Activated CD4-positive, alpha-beta T cell treated with anti-CD3 and anti-CD28 coated beads, Interleukin-2, Interleukin-6, amounts not matched to agents 100 ng/mL and 50 ng/mL, durations not matched to agents 16 hours and 8 hours (primary cell): ENCODE data around the gene TRIM9.

Experiments
- DNase-seq: peaks from one replicate; pipeline ENCODE4 v3.0.0-alpha.2; 2020

TRIM9 gene

GRCh38 chr14:51092965-51093364 lies 1.9 kb downstream of the TRIM9 start:
- DNase-seq: no peak

- DNase-seq: no peak
These were observed 5.6 kb downstream of the TRIM9 start for GRCh38 chr14:51089278-51089677.

GRCh38 chr14:51087031-51087441 lies 7.9 kb downstream of the TRIM9 start:
- DNase-seq: no peak

- DNase-seq: no peak
These were observed 8.9 kb downstream of the TRIM9 start for GRCh38 chr14:51086044-51086443.

GRCh38 chr14:51084962-51085361 lies 9.9 kb downstream of the TRIM9 start:
- DNase-seq: no peak

- DNase-seq: no peak
These were observed 10.4 kb downstream of the TRIM9 start for GRCh38 chr14:51084507-51084906.

- DNase-seq: no peak
These were observed 12.6 kb downstream of the TRIM9 start for GRCh38 chr14:51082349-51082748.

- DNase-seq: no peak
These were observed 13.2 kb downstream of the TRIM9 start for GRCh38 chr14:51081712-51082111.

GRCh38 chr14:51081209-51081608 lies 13.7 kb downstream of the TRIM9 start:
- DNase-seq: no peak

GRCh38 chr14:51080645-51081044 lies 14.3 kb downstream of the TRIM9 start:
- DNase-seq: no peak

- DNase-seq: no peak
These were observed 15.4 kb downstream of the TRIM9 start for GRCh38 chr14:51079489-51079888.

- DNase-seq: no peak
These were observed 15.8 kb downstream of the TRIM9 start for GRCh38 chr14:51079085-51079484.

- no peak for DNase-seq
These were observed 20.1 kb downstream of the TRIM9 start for GRCh38 chr14:51074701-51075385.

GRCh38 chr14:51073731-51074130 lies 21.2 kb downstream of the TRIM9 start:
- no peak for DNase-seq

- DNase-seq: no peak
These were observed 21.9 kb downstream of the TRIM9 start for GRCh38 chr14:51072976-51073375.

GRCh38 chr14:51071857-51072256 lies 23.0 kb downstream of the TRIM9 start:
- DNase-seq: no peak

- no peak for DNase-seq
These were observed 24.2 kb downstream of the TRIM9 start for GRCh38 chr14:51070726-51071125.

- no peak for DNase-seq
These were observed 25.9 kb downstream of the TRIM9 start for GRCh38 chr14:51069055-51069454.

- no peak for DNase-seq
These were observed 26.6 kb downstream of the TRIM9 start for GRCh38 chr14:51068268-51068667.

GRCh38 chr14:51067295-51067694 lies 27.6 kb downstream of the TRIM9 start:
- no peak for DNase-seq

GRCh38 chr14:51066576-51066975 lies 28.3 kb downstream of the TRIM9 start:
- no peak for DNase-seq

- DNase-seq: no peak
These were observed 35.9 kb downstream of the TRIM9 start for GRCh38 chr14:51059032-51059431.

GRCh38 chr14:51058382-51058781 lies 36.5 kb downstream of the TRIM9 start:
- no peak for DNase-seq

- DNase-seq: no peak
These were observed 38.5 kb downstream of the TRIM9 start for GRCh38 chr14:51056421-51056820.

GRCh38 chr14:51053157-51053556 lies 41.7 kb downstream of the TRIM9 start:
- no peak for DNase-seq
